AG09309 (cell line): ENCODE data around the gene LRRC25.
"Not testable (repeated sequence)": the region's sequence is repeated elsewhere in the genome, so short reads cannot be mapped to it uniquely, and the experiment has no call there.

Source experiments
- DNase-seq: peaks from one replicate; pipeline ENCODE4 v3.0.0-alpha.2; 2010; ENCODE audit warnings: low read depth
- H3K4me3 ChIP-seq: 2 replicates; pipeline ENCODE4 v1.5.1; 2011; ENCODE audit warnings: mild to moderate bottlenecking, low read depth, low read length, moderate library complexity; ENCODE audit not compliant: control insufficient read depth
- CTCF ChIP-seq: IDR thresholded peaks from 2 replicates; pipeline ENCODE4 v1.5.1; 2011; ENCODE audit warnings: mild to moderate bottlenecking, low read depth, low read length, inconsistent platforms; ENCODE audit not compliant: insufficient read depth, control insufficient read depth; ENCODE audit errors: missing control alignments

LRRC25 gene

GRCh38 chr19:18373407-18373891, 24.0 kb downstream of the LRRC25 start:
- DNase-seq = no peak
- TF ChIP-seq CTCF = no peak
- H3K4me3 ChIP-seq = no peak overlapping the region

- TF ChIP-seq CTCF = no peak
- no peak overlapping the region for H3K4me3 ChIP-seq
- DNase-seq = no peak
Observed at GRCh38 chr19:18368504-18369222, 28.8 kb downstream of the LRRC25 start.

GRCh38 chr19:18366021-18366435, 31.4 kb downstream of the LRRC25 start:
- no peak for DNase-seq
- no peak overlapping the region for H3K4me3 ChIP-seq
- TF ChIP-seq CTCF = no peak

GRCh38 chr19:18364826-18365528, 32.4 kb downstream of the LRRC25 start:
- DNase-seq = peak; percentile 98
- no peak for TF ChIP-seq CTCF
- no peak overlapping the region for H3K4me3 ChIP-seq

GRCh38 chr19:18364277-18364825, 33.1 kb downstream of the LRRC25 start:
- not testable (repeated sequence) for DNase-seq, H3K4me3 ChIP-seq

GRCh38 chr19:18363787-18364186, 33.6 kb downstream of the LRRC25 start:
- TF ChIP-seq CTCF = no peak
- H3K4me3 ChIP-seq = no peak overlapping the region

More at GRCh38 chr19:18363787-18364186, 33.6 kb downstream of the LRRC25 start:
- no peak for DNase-seq
